Heart left ventricle (tissue), 16 donors: ENCODE results near the gene FOXN3. TPM values are rescaled to one million over a fixed set of nuclear protein-coding genes. Genes with fewer than 3 reads are reported as not detected.
"Not testable (repeated sequence)": the region's sequence is repeated elsewhere in the genome, so short reads cannot be mapped to it uniquely, and the experiment has no call there.

Source experiments
- ATAC-seq, 4 donors: fragments of 200-7000 bp; cut with Tn5 transposase; one replicate each; pipeline ENCODE4 v1.9.1; 2020 to 2022; ENCODE audit warnings: moderate library complexity in 4 of 4, mild to moderate bottlenecking in 3 of 4, moderate number of reproducible peaks in 1 of 4
- DNase-seq, 5 donors: peaks; one replicate each; pipeline ENCODE4 v3.0.0-alpha.2; 2020
- H3K27ac ChIP-seq, 12 donors: fragments of 200-600 bp; sonication (generic) in 4 of 12; one replicate each; pipeline versions ENCODE4 v1.5.0 to v1.8.0; 2016 to 2022; ENCODE audit warnings: mild to moderate bottlenecking in 2 of 12
- H3K27me3 ChIP-seq, 9 donors: fragments of 200-600 bp; sonication (generic) in 2 of 9; one replicate each; pipeline versions ENCODE4 v1.5.1 to v1.8.0; 2016 to 2022; ENCODE audit warnings: mild to moderate bottlenecking in 3 of 9
- H3K36me3 ChIP-seq, 9 donors: fragments of 200-600 bp; sonication (generic) in 2 of 9; one replicate each; pipeline versions ENCODE4 v1.5.0 to v1.8.0; 2018 to 2022; ENCODE audit warnings: mild to moderate bottlenecking in 2 of 9
- H3K4me1 ChIP-seq, 12 donors: fragments of 200-600 bp; sonication (generic) in 4 of 12; one replicate each; pipeline versions ENCODE4 v1.5.0 to v1.8.0; 2016 to 2022; ENCODE audit warnings: mild to moderate bottlenecking in 3 of 12
- H3K4me3 ChIP-seq, 12 donors: fragments of 200-600 bp; sonication (generic) in 4 of 12; one replicate each; pipeline versions ENCODE4 v1.5.0 to v1.8.0; 2017 to 2022; ENCODE audit warnings: mild to moderate bottlenecking in 9 of 12, moderate library complexity in 4 of 12
- H3K9me3 ChIP-seq, 12 donors: fragments of 200-600 bp; sonication (generic) in 4 of 12; one replicate each; pipeline versions ENCODE4 v1.5.0 to v1.8.0; 2016 to 2022; ENCODE audit warnings: mild to moderate bottlenecking in 1 of 12
- CTCF ChIP-seq, 12 donors: fragments of 200-600 bp; sonication (generic) in 4 of 12; IDR thresholded peaks; one replicate each; pipeline versions ENCODE4 v1.5.0 to v1.8.0; 2018 to 2022; ENCODE audit warnings: antibody characterized with exemption in 12 of 12, mild to moderate bottlenecking in 5 of 12
- POLR2A ChIP-seq, 2 donors: fragments of 450-650 bp; IDR thresholded peaks; one replicate each; pipeline ENCODE4 v1.6.1; 2017; ENCODE audit warnings: antibody characterized with exemption in 2 of 2, mild to moderate bottlenecking in 2 of 2, moderate library complexity in 2 of 2
- WGBS, 4 donors: extraction: QIAGEN DNeasy Blood & Tissue Kit in 2 of 4; methylation state at CpG; one replicate each; pipeline versions ENCODE4 v1.1.5 to v1.1.7; 2013 to 2018; 5-methylcytosine and 5-hydroxymethylcytosine counted together
- intact Hi-C, 10 donors: fragments of 100-400 bp; cut with DNase I; formaldehyde crosslinking; loops; one replicate each; pipeline versions ENCODE4 v1.11.1 to v1.14.2; 2022
- polyA plus RNA-seq, 2 donors: library from polyadenylated mRNA; stranded (reverse); fragments of 200-250 nt; gene quantifications; one replicate each; pipeline ENCODE4 v1.2.3, GENCODE V29; 2013
- total RNA-seq, 9 donors: library from RNA; depleted of rRNA in 2 of 9; stranded (reverse); fragments of >200 nt in 2 of 9; fragmentation: NEBNext Ultra II Directional in 3 of 9; extraction: Animal tissue kit (Norgen Biotek cat#: 25700) in 3 of 9; gene quantifications; one replicate each; pipeline versions ENCODE4 v1.1.0 to v1.2.4, GENCODE V29; 2016 to 2023
- donor health status: ischemic (EF 13 %, LVEDD 7.1; RV severe dilation, severe dysfunction).
- donor health status: healthy with polysubstance abuse.
- donor health status: DM: no; HTN: yes; CAD: no.
- donor health status: DM: no; HTN: no; CAD: no.
- donor health status: ischemic (EF 25% LVEDD 6.9; RV normal size, moderate dysfunction).
- donor health status: ischemic (EF 25% LVEDD 5.7; RV mildly dilated, moderate dysfunction).
- donor health status: healthy.
- donor health status: DM: yes; HTN: yes; CAD: no.
- donor health status: ischemic (EF 35%, LVEDD 5.7; RV mildly dilated, moderate dysfunction).
- donor health status: nonischemic (EF 11% LVEDD 7.7; RV severe dilation, severe dysfunction).
- donor health status: DM: yes; HTN: yes; CAD: no.
- donor health status: PGD.
- donor health status: ischemic (EF 29% LVEDD 5.4; RV normal size, mild dysfunction).
- donor health status: nonischemic (EF 23%, LVEDD 6.1; RV moderate dilation, normal function).

FOXN3 gene
- total and polyA plus RNA-seq, 11 donors: 24.4 to 161 (median 111) TPM

- WGBS, 4 donors: 86 to 92% (median 88%) methylated on average over 4 of the region's 4 CpGs
- no peak for ATAC-seq
- peaks cover 0 to 4% (median 0%) of the 10 kb centered on the region in 12 donors for H3K9me3 ChIP-seq
- intact Hi-C loops: no loop called here
- peaks cover 0 to 28% (median 10%) of the 10 kb centered on the region in 12 donors for H3K4me1 ChIP-seq
- no peaks in the 10 kb centered on the region for H3K27me3 ChIP-seq
- no peak for TF ChIP-seq POLR2A (IDR thresholded peaks at IDR 0.05)
- no peak for TF ChIP-seq CTCF (IDR thresholded peaks at IDR 0.05)
- peak in 1 of 5 donors; percentile 11 for DNase-seq
- no peak overlapping the region for H3K27ac ChIP-seq
- no peak overlapping the region for H3K4me3 ChIP-seq
- peaks cover 0 to 5% (median 0%) of the 10 kb centered on the region in 9 donors for H3K36me3 ChIP-seq
Measured at GRCh38 chr14:89201645-89202044, 215.4 kb downstream of the FOXN3 start.

- H3K4me3 ChIP-seq, intact Hi-C loops, ATAC-seq, DNase-seq, H3K9me3 ChIP-seq, H3K36me3 ChIP-seq, H3K27me3 ChIP-seq, H3K27ac ChIP-seq: not testable (repeated sequence)
- H3K4me1 ChIP-seq: peaks cover 0 to 30% (median 9%) of the 10 kb centered on the region in 12 donors
- WGBS, 4 donors: 87 to 97% (median 90%) methylated on average over 3 of the region's 3 CpGs
Measured at GRCh38 chr14:89199357-89199756, 217.7 kb downstream of the FOXN3 start.

- H3K27me3 ChIP-seq: no peaks in the 10 kb centered on the region
- intact Hi-C loops: no loop called here
- peaks cover 0 to 7% (median 0%) of the 10 kb centered on the region in 12 donors for H3K9me3 ChIP-seq
- TF ChIP-seq POLR2A (IDR thresholded peaks at IDR 0.05) (no peak), CTCF (IDR thresholded peaks at IDR 0.05) (no peak)
- WGBS, 4 donors: 60 to 71% (median 65%) methylated on average over 12 of the region's 12 CpGs
- peak in 3 of 4 donors; percentile 41 to 71 (median 57) for ATAC-seq
- H3K4me3 ChIP-seq: no peak overlapping the region
- peaks cover 0 to 2% (median 0%) of the 10 kb centered on the region in 9 donors for H3K36me3 ChIP-seq
- no peak overlapping the region for H3K27ac ChIP-seq
- no peak for DNase-seq
- H3K4me1 ChIP-seq: peaks cover 0 to 32% (median 9%) of the 10 kb centered on the region in 12 donors
Measured at GRCh38 chr14:89198544-89199329, 218.3 kb downstream of the FOXN3 start.

GRCh38 chr14:89197623-89198022 is 219.4 kb downstream of the FOXN3 start:
- Histone ChIP-seq H3K4me1 (peaks cover 0 to 25% (median 6%) of the 10 kb centered on the region in 12 donors), H3K9me3 (peaks cover 0 to 11% (median 0%) of the 10 kb centered on the region in 12 donors), H3K27me3 (no peaks in the 10 kb centered on the region), H3K4me3 (no peak overlapping the region), H3K36me3 (peaks cover 0 to 2% (median 0%) of the 10 kb centered on the region in 9 donors), H3K27ac (no peak overlapping the region)
- DNase-seq: no peak
- TF ChIP-seq POLR2A (IDR thresholded peaks at IDR 0.05) (no peak), CTCF (IDR thresholded peaks at IDR 0.05) (no peak)
- ATAC-seq: no peak
- intact Hi-C loops: no loop called here
- WGBS, 4 donors: 93 to 96% (median 95%) methylated on average over 4 of the region's 4 CpGs
